Adrenal gland (tissue), 5 donors: ENCODE data around the gene DYNLT2.

Experiments used
- POLR2A ChIP-seq, 2 donors: fragments of 450-650 bp; IDR thresholded peaks; one replicate each; pipeline ENCODE4 v1.6.1; 2017; ENCODE audit warnings: antibody characterized with exemption in 2 of 2, mild to moderate bottlenecking in 2 of 2, moderate library complexity in 1 of 2
- TF ChIP-seq, protein P1 (sequence below), 6 experiments: fragments of 450-650 bp in 4 of 6; fragments of 200-600 bp in 2 of 6; sonication (generic) in 1 of 6; IDR thresholded peaks; 1 replicate in 5 of 6; 2 replicates in 1 of 6; pipeline versions ENCODE4 v1.5.1 to v1.8.0; 2016 to 2021; ENCODE audit warnings: antibody characterized with exemption in 6 of 6, mild to moderate bottlenecking in 2 of 6, moderate library complexity in 1 of 6
- donor health status: DM: no; HTN: no; CAD: no.

DNA sequence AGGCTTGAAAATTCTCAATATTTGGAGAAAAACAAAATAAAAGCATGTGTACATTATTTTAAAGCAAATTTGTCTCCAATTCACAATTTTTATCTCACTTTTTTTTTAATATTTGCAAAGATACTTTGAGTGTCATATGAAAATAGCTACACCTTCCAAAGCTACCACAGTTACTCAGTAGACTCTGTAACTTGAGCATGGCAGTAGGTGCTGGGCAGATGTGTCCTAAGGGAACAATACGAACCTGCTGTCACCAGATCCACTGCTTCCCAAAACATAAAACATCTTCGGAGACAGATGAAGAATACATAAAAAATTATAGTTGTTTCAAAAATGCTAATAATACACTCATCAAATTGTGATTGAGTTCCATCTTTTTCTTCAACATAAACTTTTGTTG, 60.1 kb downstream of the DYNLT2 start:
- TF ChIP-seq, protein P1, sequence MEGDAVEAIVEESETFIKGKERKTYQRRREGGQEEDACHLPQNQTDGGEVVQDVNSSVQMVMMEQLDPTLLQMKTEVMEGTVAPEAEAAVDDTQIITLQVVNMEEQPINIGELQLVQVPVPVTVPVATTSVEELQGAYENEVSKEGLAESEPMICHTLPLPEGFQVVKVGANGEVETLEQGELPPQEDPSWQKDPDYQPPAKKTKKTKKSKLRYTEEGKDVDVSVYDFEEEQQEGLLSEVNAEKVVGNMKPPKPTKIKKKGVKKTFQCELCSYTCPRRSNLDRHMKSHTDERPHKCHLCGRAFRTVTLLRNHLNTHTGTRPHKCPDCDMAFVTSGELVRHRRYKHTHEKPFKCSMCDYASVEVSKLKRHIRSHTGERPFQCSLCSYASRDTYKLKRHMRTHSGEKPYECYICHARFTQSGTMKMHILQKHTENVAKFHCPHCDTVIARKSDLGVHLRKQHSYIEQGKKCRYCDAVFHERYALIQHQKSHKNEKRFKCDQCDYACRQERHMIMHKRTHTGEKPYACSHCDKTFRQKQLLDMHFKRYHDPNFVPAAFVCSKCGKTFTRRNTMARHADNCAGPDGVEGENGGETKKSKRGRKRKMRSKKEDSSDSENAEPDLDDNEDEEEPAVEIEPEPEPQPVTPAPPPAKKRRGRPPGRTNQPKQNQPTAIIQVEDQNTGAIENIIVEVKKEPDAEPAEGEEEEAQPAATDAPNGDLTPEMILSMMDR (IDR thresholded peaks at IDR 0.05) = no peak
- TF ChIP-seq POLR2A (IDR thresholded peaks at IDR 0.05) = no peak
